ENCODE results near the gene C6orf120.

GRCh38 chr6:169714595-169714994 lies 12.7 kb downstream of the C6orf120 start:
- TF ChIP-seq CTCF (IDR thresholded peaks at IDR 0.05 in 8 of 11, conservative IDR thresholded peaks at IDR 0.05 in 3 of 11) (no peak), POLR2AphosphoS5 (IDR thresholded peaks at IDR 0.05) (no peak)
